NCI-H510A (cell line): ENCODE measurements around the gene C12orf43.

Experiments
- DNase-seq: peaks from one replicate; lab custom pipeline; 2025; lab: John Stamatoyannopoulos, UW

C12orf43 gene

GRCh38 chr12:120999191-121000120, 16.8 kb downstream of the C12orf43 start:
- DNase-seq: no peak

DNA sequence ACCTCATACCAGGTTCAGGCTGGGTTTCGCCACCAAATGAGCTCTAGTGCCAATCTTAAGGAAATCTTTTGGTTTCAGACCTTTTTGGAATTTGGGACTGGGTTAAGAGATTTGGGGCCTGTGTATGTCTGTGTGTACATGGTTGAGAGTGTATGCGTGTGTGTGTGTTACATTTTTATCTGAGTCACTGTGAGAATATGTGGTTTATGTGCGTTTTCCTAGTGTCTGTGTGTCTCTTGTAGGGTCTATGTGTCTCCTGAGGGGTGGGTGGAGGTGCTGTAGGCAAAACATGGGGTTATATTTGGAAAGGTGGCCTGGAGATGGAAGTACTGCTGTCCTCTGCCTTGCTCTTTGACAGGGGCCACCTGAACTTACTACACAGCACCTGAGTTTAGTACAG, 17.9 kb downstream of the C12orf43 start:
- DNase-seq: no peak

- DNase-seq: no peak
Observed at GRCh38 chr12:120997448-120997847, 18.8 kb downstream of the C12orf43 start.

DNA sequence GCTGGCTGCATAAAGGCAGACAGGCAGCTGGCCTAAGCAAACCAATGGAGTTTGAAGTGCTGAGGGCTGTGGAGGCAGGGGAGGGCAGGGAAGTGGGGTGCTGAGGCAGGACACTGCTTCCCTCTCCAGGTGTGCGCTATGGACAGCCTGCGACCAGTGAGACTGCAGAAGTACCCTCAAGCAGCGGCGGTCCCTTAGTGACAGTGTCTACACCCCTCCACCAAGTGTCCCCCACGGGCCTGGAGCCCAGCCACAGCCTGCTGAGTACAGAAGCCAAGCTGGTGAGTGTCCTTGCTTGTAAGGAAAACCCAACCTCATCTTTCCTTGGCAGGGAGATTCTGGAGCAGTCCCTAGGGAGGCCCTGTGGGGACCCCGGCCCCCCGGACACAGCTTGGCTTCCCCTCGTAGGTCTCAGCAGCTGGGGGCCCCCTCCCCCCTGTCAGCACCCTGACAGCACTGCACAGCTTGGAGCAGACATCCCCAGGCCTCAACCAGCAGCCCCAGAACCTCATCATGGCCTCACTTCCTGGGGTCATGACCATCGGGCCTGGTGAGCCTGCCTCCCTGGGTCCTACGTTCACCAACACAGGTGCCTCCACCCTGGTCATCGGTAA, 20.0 kb downstream of the C12orf43 start:
- DNase-seq: no peak

DNA sequence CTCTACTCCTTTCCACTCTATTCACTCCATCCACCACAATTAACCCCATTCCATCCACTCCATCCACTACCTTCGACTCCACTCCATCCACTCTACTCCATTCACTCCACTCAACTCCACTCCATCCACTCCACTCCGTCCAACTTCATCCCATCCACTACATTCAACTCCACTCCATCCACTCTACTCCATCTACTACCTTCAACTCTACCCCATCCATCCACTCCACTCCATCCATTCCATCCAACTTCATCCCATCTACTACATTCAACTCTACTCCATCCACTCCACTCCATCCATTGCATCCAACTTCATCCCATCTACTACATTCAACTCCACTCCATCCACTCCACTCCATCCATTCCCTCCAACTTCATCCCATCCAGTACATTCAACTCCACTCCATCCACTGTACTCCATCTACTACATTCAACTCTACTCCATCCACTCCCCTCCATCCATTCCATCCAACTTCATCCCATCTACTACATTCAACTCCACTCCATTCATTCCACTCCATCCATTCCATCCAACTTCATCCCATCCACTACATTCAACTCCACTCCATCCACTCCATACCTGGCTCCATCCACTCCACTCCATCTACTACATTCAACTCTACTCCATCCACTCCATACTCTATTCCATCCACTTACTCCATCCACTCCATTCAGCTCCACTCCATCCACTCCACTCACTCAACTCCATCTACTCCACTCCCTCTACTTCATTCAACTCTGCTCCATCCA, 21.5 kb downstream of the C12orf43 start:
- DNase-seq: no peak

DNA sequence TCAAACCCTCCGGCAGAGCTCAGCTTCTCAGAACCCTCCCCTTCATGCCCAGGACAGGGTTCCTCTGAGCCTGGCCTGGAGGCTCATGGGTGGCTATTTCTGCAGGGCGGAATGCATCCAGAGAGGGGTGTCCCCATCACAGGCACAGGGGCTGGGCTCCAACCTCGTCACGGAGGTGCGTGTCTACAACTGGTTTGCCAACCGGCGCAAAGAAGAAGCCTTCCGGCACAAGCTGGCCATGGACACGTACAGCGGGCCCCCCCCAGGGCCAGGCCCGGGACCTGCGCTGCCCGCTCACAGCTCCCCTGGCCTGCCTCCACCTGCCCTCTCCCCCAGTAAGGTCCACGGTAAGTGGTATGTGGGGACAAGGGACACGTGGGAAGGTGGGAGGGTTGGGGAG, 22.2 kb downstream of the C12orf43 start:
- no peak for DNase-seq

GRCh38 chr12:120993496-120993895, 22.8 kb downstream of the C12orf43 start:
- DNase-seq: no peak

DNA sequence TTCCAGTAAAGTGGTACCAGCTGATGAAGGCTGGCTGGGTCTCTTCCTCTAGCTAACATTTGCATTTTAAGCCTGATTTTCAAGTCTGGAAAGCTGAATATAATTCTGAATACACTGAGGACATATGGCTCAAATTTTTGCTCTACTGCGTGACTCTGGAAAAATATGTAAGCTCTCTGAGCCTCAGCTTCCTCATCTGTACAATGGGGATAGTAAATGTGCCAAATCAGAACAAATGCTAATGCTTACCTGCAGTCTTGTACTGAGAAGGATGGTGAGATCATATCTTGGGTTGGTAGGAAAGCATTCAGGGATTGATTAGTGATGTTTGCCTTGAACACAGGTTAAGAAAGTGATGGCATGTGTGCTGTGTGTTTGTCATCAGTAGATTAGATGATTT, 23.3 kb downstream of the C12orf43 start:
- DNase-seq: no peak

DNA sequence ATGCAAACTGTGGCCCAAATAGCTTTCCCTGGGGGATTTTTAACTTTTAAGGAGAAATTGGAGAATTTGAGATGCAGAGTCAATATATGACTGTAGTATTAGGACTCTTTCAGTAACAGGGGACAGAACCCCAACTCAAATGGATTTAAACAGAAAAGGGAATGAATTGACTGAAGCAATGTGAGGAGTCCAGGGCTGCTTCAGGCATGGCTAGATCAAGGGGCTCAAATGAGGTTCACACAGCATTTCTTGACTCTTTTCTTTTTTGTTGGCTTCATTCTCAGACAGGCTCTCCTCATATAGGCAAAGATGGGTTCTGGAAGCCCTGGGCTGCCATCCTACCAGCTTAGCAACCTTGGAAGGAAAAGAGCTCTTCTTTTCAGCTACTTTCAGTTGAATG, 24.3 kb downstream of the C12orf43 start:
- no peak for DNase-seq

- no peak for DNase-seq
Observed at GRCh38 chr12:120990487-120991055, 25.7 kb downstream of the C12orf43 start.

- DNase-seq: no peak
Observed at GRCh38 chr12:120989687-120990086, 26.6 kb downstream of the C12orf43 start.

- no peak for DNase-seq
Observed at GRCh38 chr12:120988658-120989057, 27.6 kb downstream of the C12orf43 start.

DNA sequence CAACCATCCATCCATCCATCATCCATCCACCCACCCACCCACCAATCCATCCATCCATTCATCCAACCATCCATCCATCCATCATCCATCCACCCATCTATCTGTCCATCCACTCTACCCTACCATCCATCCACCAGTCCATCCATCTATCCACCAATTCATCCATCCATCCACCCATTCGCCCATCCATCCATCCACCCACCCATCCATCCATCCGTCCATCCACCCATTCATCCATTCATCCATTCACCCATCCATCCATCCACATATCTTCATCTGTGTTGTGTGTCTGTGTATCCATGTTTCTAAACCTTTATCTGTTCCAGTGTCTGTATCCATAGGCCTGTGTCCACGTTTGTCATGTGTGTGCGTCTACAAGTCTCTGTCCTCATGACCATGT, 28.1 kb downstream of the C12orf43 start:
- DNase-seq: no peak

GRCh38 chr12:120984351-120984898, 31.9 kb downstream of the C12orf43 start:
- no peak for DNase-seq

GRCh38 chr12:120983759-120984158, 32.5 kb downstream of the C12orf43 start:
- no peak for DNase-seq

- no peak for DNase-seq
Observed at GRCh38 chr12:120982659-120983058, 33.6 kb downstream of the C12orf43 start.

- DNase-seq: no peak
Observed at GRCh38 chr12:120981407-120981941, 34.8 kb downstream of the C12orf43 start.

DNA sequence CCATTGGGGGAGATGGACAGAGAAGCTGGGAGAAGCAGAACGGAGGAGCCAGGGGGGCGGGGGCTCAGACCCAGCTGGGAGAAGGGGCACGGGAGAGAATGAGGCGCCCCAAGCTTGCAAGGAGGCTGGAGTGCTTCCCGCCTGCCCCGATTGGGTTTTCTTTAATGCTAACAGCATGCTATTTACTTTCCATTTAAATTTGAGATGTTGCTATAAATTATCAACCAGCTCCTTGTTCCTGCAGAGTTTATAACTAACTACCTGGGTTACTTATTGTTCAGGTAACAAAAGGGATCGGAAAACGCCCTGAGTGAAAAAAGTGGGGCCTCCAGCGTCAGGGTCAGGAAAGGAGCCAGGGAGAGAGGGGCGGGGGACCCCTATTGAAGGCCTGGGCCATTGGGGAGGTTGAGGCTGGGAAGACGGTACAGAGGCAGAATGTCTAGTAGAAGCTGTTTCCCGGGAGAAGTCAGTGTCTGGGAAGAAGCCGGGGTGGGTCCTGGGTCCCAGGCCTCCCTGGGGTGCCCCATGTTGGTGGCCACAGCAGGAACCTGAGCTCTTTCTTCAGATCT, 35.4 kb downstream of the C12orf43 start:
- no peak for DNase-seq

- no peak for DNase-seq
Observed at GRCh38 chr12:120979862-120980696, 36.2 kb downstream of the C12orf43 start.

GRCh38 chr12:120979220-120979861, 36.9 kb downstream of the C12orf43 start:
- DNase-seq: no peak
